Hematopoietic multipotent progenitor cell treated with erythropoietin and hydrocortisone succinate and interleukin-3 and kit ligand, for 17 days (in vitro differentiated cells): ENCODE results near the gene C9orf152.
"Not testable (repeated sequence)": the region's sequence is repeated elsewhere in the genome, so short reads cannot be mapped to it uniquely, and the experiment has no call there.

Source experiments
- DNase-seq: peaks from one replicate; pipeline ENCODE4 v3.0.0-alpha.2; 2015; ENCODE audit warnings: low spot score

C9orf152 gene

GRCh38 chr9:110214586-110215355 lies 6.8 kb upstream of the C9orf152 start:
- DNase-seq = no peak

GRCh38 chr9:110214090-110214489 lies 6.1 kb upstream of the C9orf152 start:
- no peak for DNase-seq

- no peak for DNase-seq
These were observed 5.6 kb upstream of the C9orf152 start for GRCh38 chr9:110213413-110214044.

GRCh38 chr9:110207071-110207641 lies 803 bp downstream of the C9orf152 start:
- DNase-seq = no peak

- DNase-seq = no peak
These were observed 1.6 kb downstream of the C9orf152 start for GRCh38 chr9:110206389-110206788.

- peak; percentile 23 for DNase-seq
These were observed 2.3 kb downstream of the C9orf152 start for GRCh38 chr9:110205612-110206011.

GRCh38 chr9:110202232-110202631 lies 5.7 kb downstream of the C9orf152 start:
- no peak for DNase-seq

- DNase-seq = no peak
These were observed 8.3 kb downstream of the C9orf152 start for GRCh38 chr9:110199643-110200042.

- DNase-seq = no peak
These were observed 9.6 kb downstream of the C9orf152 start for GRCh38 chr9:110198357-110198756.

GRCh38 chr9:110197330-110198187 lies 10.4 kb downstream of the C9orf152 start:
- no peak for DNase-seq

- not testable (repeated sequence) for DNase-seq
These were observed 11.9 kb downstream of the C9orf152 start for GRCh38 chr9:110196084-110196499.

- DNase-seq = no peak
These were observed 15.3 kb downstream of the C9orf152 start for GRCh38 chr9:110192531-110193261.

- DNase-seq = no peak
These were observed 16.3 kb downstream of the C9orf152 start for GRCh38 chr9:110191615-110192014.

- no peak for DNase-seq
These were observed 18.2 kb downstream of the C9orf152 start for GRCh38 chr9:110189559-110190320.

- DNase-seq = no peak
These were observed 19.0 kb downstream of the C9orf152 start for GRCh38 chr9:110188991-110189390.

- no peak for DNase-seq
These were observed 19.9 kb downstream of the C9orf152 start for GRCh38 chr9:110188101-110188500.

GRCh38 chr9:110187126-110187525 lies 20.8 kb downstream of the C9orf152 start:
- no peak for DNase-seq

- DNase-seq = no peak
These were observed 21.7 kb downstream of the C9orf152 start for GRCh38 chr9:110186254-110186653.

GRCh38 chr9:110185806-110186205 lies 22.2 kb downstream of the C9orf152 start:
- DNase-seq = no peak

- peak; percentile 73 for DNase-seq
These were observed 24.5 kb downstream of the C9orf152 start for GRCh38 chr9:110183208-110184145.
